ENCODE results near the gene IL1RAPL2.

The IL1RAPL2 gene

GRCh38 chrX:104695593-104695992, 129.6 kb downstream of the IL1RAPL2 start:
- no peak overlapping the region for H3K27ac ChIP-seq (ENCODE audit: extremely low read depth, low read depth, low read length)
- no peaks in the 10 kb centered on the region for H3K9me3 ChIP-seq (ENCODE audit: control insufficient read depth, insufficient read depth, low read depth, low read length)
- no peaks in the 10 kb centered on the region for H3K4me1 ChIP-seq (ENCODE audit: control insufficient read depth, insufficient read depth, low read length)
- no peaks in the 10 kb centered on the region for H3K36me3 ChIP-seq (ENCODE audit: control insufficient read depth in 2 of 2, insufficient read depth in 1 of 2, low read length in 2 of 2)
- H3K4me3 ChIP-seq (ENCODE audit: low read depth, low read length): no peak overlapping the region
- POLR2A ChIA-PET: interaction anchor here (0.8 kb wide), 1 partner anchor 9 kb away, joined by 3 read pairs; no protein-coding TSS in a partner anchor
- no peak for TF ChIP-seq WT1 (tag by site-specific recombination; IDR thresholded peaks at IDR 0.05)
- no peak for TF ChIP-seq MZF1 (tag by site-specific recombination; IDR thresholded peaks at IDR 0.05; ENCODE audit: borderline replicate concordance)
- TF ChIP-seq ZNF366 (tag by site-specific recombination; conservative IDR thresholded peaks at IDR 0.05): no peak
- no peak for TF ChIP-seq PRDM10 (tag by site-specific recombination; IDR thresholded peaks at IDR 0.05)
- TF ChIP-seq ATF2 (tag by site-specific recombination; IDR thresholded peaks at IDR 0.05; ENCODE audit: low read depth): no peak
- TF ChIP-seq MYNN (tag by site-specific recombination; IDR thresholded peaks at IDR 0.05; ENCODE audit: borderline replicate concordance): no peak
- no peak for TF ChIP-seq SCRT1 (tag by site-specific recombination; IDR thresholded peaks at IDR 0.05; ENCODE audit: borderline replicate concordance)
- no peak for TF ChIP-seq ZBTB49 (tag by site-specific recombination; IDR thresholded peaks at IDR 0.05; ENCODE audit: low read depth)
- no peak for TF ChIP-seq ZNF449 (tag by site-specific recombination; IDR thresholded peaks at IDR 0.05)
- TF ChIP-seq ZNF175 (tag by site-specific recombination; IDR thresholded peaks at IDR 0.05): no peak
- no peak for TF ChIP-seq HOXC10 (CRISPR knock-in tag; IDR thresholded peaks at IDR 0.05)
- TF ChIP-seq PRDM6 (tag by site-specific recombination; IDR thresholded peaks at IDR 0.05): no peak
- TF ChIP-seq YY2 (tag by site-specific recombination; IDR thresholded peaks at IDR 0.05): no peak
- CTCF ChIA-PET: no interaction called here

GRCh38 chrX:104696667-104697066, 130.7 kb downstream of the IL1RAPL2 start:
- Histone ChIP-seq H3K4me1 (ENCODE audit: control insufficient read depth, insufficient read depth, low read length) (no peaks in the 10 kb centered on the region), H3K27ac (ENCODE audit: extremely low read depth, low read depth, low read length) (no peak overlapping the region), H3K36me3 (ENCODE audit: control insufficient read depth in 2 of 2, insufficient read depth in 1 of 2, low read length in 2 of 2) (no peaks in the 10 kb centered on the region), H3K9me3 (ENCODE audit: control insufficient read depth, insufficient read depth, low read depth, low read length) (no peaks in the 10 kb centered on the region), H3K4me3 (ENCODE audit: low read depth, low read length) (no peak overlapping the region)
- POLR2A ChIA-PET: no interaction called here
- CTCF ChIA-PET: interaction anchor here (0.6 to 0.8 kb wide), 2 partner anchors 42 to 1960 kb away, joined by 3 read pairs; no protein-coding TSS in a partner anchor
- TF ChIP-seq PRDM4 (tag by site-specific recombination; IDR thresholded peaks at IDR 0.05) (no peak), ZNF707 (tag by site-specific recombination; IDR thresholded peaks at IDR 0.05) (no peak), YY2 (tag by site-specific recombination; IDR thresholded peaks at IDR 0.05) (no peak), ATF2 (tag by site-specific recombination; IDR thresholded peaks at IDR 0.05; ENCODE audit: low read depth) (no peak), ZBTB1 (tag by site-specific recombination; IDR thresholded peaks at IDR 0.05) (no peak), ZNF202 (tag by site-specific recombination; IDR thresholded peaks at IDR 0.05; ENCODE audit: borderline replicate concordance) (no peak), ZNF239 (tag by site-specific recombination; IDR thresholded peaks at IDR 0.05) (no peak), ZNF16 (tag by site-specific recombination; IDR thresholded peaks at IDR 0.05; ENCODE audit: low read depth) (no peak)

Measured in HEK293 (cell line).